ENCODE results near the gene RTKN. TPM values are rescaled to one million over a fixed set of nuclear protein-coding genes. Genes with fewer than 3 reads are reported as not detected.
"Not testable (repeated sequence)": the region's sequence is repeated elsewhere in the genome, so short reads cannot be mapped to it uniquely, and the experiment has no call there.

Gene RTKN
- total and polyA plus RNA-seq, 4 experiments from 2014 or later = 0.14 TPM; not detected in 3

DNA sequence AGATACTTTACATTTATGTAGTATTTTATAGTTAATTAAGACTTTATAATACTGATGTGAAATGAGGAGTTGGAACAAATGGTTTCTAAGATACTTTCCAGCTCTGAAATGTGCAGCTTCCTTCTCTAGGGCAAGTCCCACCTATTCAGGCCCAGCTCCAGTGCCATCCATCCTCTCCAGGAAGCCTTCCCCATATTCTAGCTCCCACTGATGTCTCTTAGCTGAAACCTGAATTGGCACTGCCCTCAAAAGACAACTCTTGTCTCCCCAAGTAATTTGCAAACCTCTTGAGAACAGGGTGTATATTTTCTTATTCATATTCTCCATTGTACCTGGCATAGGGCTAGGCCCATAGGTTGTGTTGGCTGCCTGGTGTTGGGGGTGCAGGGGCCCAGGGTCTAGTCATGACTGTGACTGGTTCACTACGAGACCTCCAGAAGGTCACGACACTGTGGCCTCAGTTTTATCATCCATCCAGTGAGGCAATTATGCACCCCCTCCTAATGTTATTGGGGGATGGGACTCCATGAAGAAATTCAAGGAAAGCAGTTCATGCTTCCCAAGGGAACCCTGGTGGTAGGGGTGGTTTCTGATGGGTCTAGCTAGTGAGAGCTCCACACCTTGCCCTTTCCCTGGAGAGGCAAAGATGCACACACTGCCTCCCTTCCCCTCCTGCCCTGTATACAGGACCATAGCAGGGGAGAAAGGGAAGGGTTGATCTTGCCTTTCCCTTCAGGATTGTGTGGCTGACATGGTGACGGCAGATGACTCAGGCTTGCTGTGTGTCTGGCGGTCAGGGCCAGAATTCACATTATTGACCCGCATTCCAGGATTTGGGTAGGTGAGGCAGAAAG, 17.4 kb downstream of the RTKN start:
- Histone ChIP-seq H3K4me1 (ENCODE audit: insufficient read depth, low read length) (peaks cover 11% of the 10 kb centered on the region), H3K4me3 (ENCODE audit: low read length in 2 of 2) (no peak overlapping the region), H3K36me3 (ENCODE audit: insufficient read depth, low read length) (no peaks in the 10 kb centered on the region), H3K9me3 (ENCODE audit: control insufficient read depth in 1 of 2, low read length in 2 of 2) (no peaks in the 10 kb centered on the region), H3K27ac (ENCODE audit: low read depth, low read length) (no peak overlapping the region), H3K27me3 (ENCODE audit: insufficient read depth, low read length) (no peaks in the 10 kb centered on the region)
- H3K9me3 Mint-ChIP-seq = peaks cover 0 to 1% (median 0%) of the 10 kb centered on the region in 8 donors
- H3K4me3 Mint-ChIP-seq = no peak overlapping the region
- H3K27ac Mint-ChIP-seq = peak overlapping the region in 4 of 7 donors; percentile 14 to 80 (median 62)
- ChIA-PET POLR2A (ENCODE audit: partially characterized antibody) (interaction anchor here (1.1 to 4.7 kb wide), 2 partner anchors 30 to 33 kb away, joined by 4 to 34 read pairs; partner anchors contain the start of gene INO80B), CTCF (ENCODE audit: partially characterized antibody) (interaction anchor here (0.6 to 1.1 kb wide), 3 partner anchors 15 to 165 kb away, joined by 3 read pairs; no protein-coding TSS in a partner anchor)
- peaks cover 9 to 16% of the 10 kb centered on the region in 2 donors for H3K36me3 Mint-ChIP-seq
- H3K27me3 Mint-ChIP-seq = no peaks in the 10 kb centered on the region
- H3K4me1 Mint-ChIP-seq = peaks cover 12 to 30% (median 21%) of the 10 kb centered on the region in 4 donors
- DNase-seq = no peak
- intact Hi-C loops (cut with micrococcal nuclease) = no loop called here

DNA sequence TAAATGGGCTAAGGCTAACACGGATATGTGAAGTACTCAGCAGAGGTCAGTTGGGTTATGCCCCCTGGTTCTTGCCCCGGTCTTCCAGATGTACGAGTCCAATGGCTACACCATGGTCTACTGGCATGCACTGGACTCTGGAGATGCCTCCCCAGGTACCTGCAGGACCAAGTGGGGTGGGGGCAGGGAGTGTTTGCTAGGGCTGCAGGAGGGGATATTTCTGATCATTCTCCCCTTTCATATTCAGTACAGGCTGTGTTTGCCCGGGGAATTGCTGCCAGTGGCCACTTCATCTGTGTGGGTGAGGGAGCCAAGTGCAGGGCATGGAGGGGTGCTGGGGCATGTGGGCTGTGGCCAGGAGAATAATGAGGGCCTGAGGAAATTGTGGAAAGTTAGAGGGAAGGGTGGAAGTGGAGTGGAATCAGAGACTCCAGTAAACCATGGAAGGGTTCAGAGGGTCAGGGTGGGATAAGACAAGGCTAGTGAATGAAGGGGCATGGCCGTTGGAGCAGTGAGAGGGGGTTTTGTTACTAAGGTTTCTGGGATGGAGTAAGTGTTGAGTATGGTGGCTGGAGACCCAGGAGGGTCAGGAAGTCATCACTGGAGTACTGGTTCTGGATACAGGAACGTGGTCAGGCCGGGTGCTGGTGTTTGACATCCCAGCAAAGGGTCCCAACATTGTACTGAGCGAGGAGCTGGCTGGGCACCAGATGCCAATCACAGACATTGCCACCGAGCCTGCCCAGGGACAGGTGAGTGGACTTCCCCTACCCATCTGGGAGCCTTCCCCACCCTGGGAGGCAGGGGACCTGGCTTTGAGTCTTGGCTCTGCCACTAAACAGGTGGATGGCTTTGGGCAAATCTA, 18.3 kb downstream of the RTKN start:
- Histone ChIP-seq H3K4me3 (ENCODE audit: low read length in 2 of 2) (no peak overlapping the region), H3K36me3 (ENCODE audit: insufficient read depth, low read length) (no peaks in the 10 kb centered on the region), H3K4me1 (ENCODE audit: insufficient read depth, low read length) (peaks cover 11% of the 10 kb centered on the region), H3K9me3 (ENCODE audit: control insufficient read depth in 1 of 2, low read length in 2 of 2) (no peaks in the 10 kb centered on the region), H3K27me3 (ENCODE audit: insufficient read depth, low read length) (no peaks in the 10 kb centered on the region), H3K27ac (ENCODE audit: low read depth, low read length) (no peak overlapping the region)
- ChIA-PET POLR2A (ENCODE audit: partially characterized antibody) (interaction anchor here (1.1 to 4.7 kb wide), 3 partner anchors 31 to 33 kb away, joined by 4 to 72 read pairs (median 34); partner anchors contain the start of genes INO80B and WBP1), CTCF (ENCODE audit: partially characterized antibody) (no interaction called here)
- DNase-seq = no peak
- Mint-ChIP-seq H3K9me3 (peaks cover 0 to 1% (median 0%) of the 10 kb centered on the region in 8 donors), H3K4me1 (peaks cover 12 to 30% (median 21%) of the 10 kb centered on the region in 4 donors), H3K4me3 (peak overlapping the region in 7 of 8 donors; percentile 12 to 100 (median 98)), H3K36me3 (peaks cover 9 to 16% of the 10 kb centered on the region in 2 donors), H3K27ac (peak overlapping the region; percentile 87 to 100 (median 92)), H3K27me3 (no peaks in the 10 kb centered on the region)
- intact Hi-C loops (cut with micrococcal nuclease) = no loop called here

DNA sequence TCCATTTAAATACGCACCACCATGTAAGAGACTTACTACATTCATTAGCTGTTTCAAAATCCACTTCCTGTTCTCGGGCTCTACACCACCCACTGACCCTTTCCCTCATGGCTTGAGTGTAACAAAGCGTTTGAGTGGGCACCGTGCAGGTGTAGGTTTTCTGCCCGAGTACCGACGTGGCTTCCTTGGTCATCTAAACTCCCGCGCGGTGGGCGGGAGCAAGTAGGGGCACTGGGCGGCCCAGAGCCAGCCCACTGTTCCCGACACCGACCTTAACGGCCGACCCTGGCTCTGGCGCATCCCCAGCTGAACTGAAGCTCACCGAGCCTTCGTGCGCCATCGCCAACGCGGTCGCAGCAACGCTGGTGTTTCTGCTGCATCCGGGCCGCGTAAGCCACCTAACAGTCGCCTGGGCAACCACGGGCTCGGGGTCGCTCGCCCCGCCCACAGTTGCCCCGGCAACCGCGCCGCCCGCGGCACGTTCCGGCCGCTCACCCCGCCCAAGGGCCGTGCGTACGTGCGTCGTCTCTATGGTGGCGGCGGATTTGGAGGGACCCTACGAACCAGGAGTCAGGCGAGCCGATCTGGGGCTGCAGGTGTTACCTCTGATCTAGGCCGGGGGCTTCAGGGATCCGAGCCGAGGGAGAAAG, 20.4 kb downstream of the RTKN start, which contains the start of the genes C2orf81 and WDR54:
Gene C2orf81, minus strand, starts transcription at position 399 of the 650 bp plus-strand sequence. Its CDS starts 59 bp downstream, at position 340.
Gene WDR54, plus strand, starts transcription at position 510 of the 650 bp plus-strand sequence. CDS start 424 bp downstream, outside the sequence.
- Histone ChIP-seq H3K9me3 (ENCODE audit: control insufficient read depth in 1 of 2, low read length in 2 of 2) (no peaks in the 10 kb centered on the region), H3K36me3 (ENCODE audit: insufficient read depth, low read length) (no peaks in the 10 kb centered on the region), H3K4me3 (ENCODE audit: low read length in 2 of 2) (peak within 1 kb of the TSS; percentile 76 to 88), H3K27ac (ENCODE audit: low read depth, low read length) (peak within 1 kb of the TSS; percentile 93), H3K4me1 (ENCODE audit: insufficient read depth, low read length) (peaks cover 11% of the 10 kb centered on the region), H3K27me3 (ENCODE audit: insufficient read depth, low read length) (no peaks in the 10 kb centered on the region)
- H3K4me1 Mint-ChIP-seq = peaks cover 12 to 30% (median 21%) of the 10 kb centered on the region in 4 donors
- CTCF ChIA-PET (ENCODE audit: partially characterized antibody) = interaction anchor here (0.7 to 2.2 kb wide), 5 partner anchors 32 to 111 kb away, joined by 3 to 6 read pairs (median 5); partner anchors contain the start of genes INO80B and PCGF1
- H3K27ac Mint-ChIP-seq = peak within 1 kb of the TSS; percentile 88 to 100 (median 99)
- peak within 1 kb of the TSS; percentile 96 to 100 (median 98) for H3K4me3 Mint-ChIP-seq
- no peaks in the 10 kb centered on the region for H3K9me3 Mint-ChIP-seq
- POLR2A ChIA-PET (ENCODE audit: partially characterized antibody) = interaction anchor here (0.8 to 4.7 kb wide), 14 partner anchors 11 to 494 kb away, joined by 3 to 72 read pairs (median 8); partner anchors contain the start of genes AUP1, CCDC142, DQX1 and HTRA2
- H3K27me3 Mint-ChIP-seq = no peaks in the 10 kb centered on the region
- peaks cover 9 to 13% of the 10 kb centered on the region in 2 donors for H3K36me3 Mint-ChIP-seq
- intact Hi-C loops (cut with micrococcal nuclease) = loop anchor here (1.0 kb wide), 6 partner anchors 29 to 684 kb away; partner anchors contain the start of genes AUP1, DGUOK, HTRA2 and TPRKB
- DNase-seq = peak; percentile 91 to 96 (median 95)

DNA sequence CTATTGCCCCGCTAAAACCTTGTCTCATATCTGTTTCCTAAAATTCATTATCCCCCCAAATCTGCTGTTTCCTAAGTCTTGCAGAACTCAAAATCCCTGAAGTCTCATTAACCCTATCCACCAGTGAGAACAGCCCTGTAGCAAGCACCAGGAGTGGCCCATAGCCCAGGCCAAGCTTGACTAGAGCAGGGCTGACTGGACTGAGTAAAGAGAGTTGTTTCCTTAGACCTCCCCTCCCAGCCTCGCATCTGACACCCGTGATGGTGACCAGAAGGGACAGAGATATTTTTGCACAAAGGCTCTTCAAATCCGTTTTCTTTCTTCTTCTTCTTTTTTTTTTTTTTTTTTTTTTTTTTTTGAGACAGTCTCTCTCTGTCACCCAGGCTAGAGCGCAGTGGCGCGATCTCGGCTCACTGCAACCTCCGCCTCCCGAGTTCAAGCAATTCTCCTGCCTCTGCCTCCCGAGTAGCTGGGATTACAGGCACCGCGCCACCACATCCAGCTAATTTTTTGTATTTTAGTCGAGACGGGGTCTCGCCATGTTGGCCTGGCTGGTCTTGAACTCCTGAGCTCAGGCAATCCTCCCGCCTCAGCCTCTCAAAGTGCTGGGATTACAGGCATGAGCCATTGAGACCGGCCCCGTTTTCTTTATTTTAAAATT, 21.2 kb downstream of the RTKN start:
- H3K9me3 ChIP-seq (ENCODE audit: control insufficient read depth in 1 of 2, low read length in 2 of 2); DNase-seq; H3K27me3 ChIP-seq (ENCODE audit: insufficient read depth, low read length); H3K27me3 Mint-ChIP-seq; H3K9me3 Mint-ChIP-seq; H3K36me3 ChIP-seq (ENCODE audit: insufficient read depth, low read length): not testable (repeated sequence)
- Histone ChIP-seq H3K27ac (ENCODE audit: low read depth, low read length) (peak overlapping the region; percentile 93), H3K4me1 (ENCODE audit: insufficient read depth, low read length) (peaks cover 13% of the 10 kb centered on the region), H3K4me3 (ENCODE audit: low read length in 2 of 2) (peak overlapping the region in 1 of 2 donors; percentile 88)
- ChIA-PET CTCF (ENCODE audit: partially characterized antibody) (interaction anchor here (0.7 to 2.2 kb wide), 5 partner anchors 33 to 111 kb away, joined by 3 to 6 read pairs (median 5); partner anchors contain the start of genes INO80B and PCGF1), POLR2A (ENCODE audit: partially characterized antibody) (interaction anchor here (0.8 to 4.7 kb wide), 12 partner anchors 12 to 171 kb away, joined by 4 to 72 read pairs (median 8); partner anchors contain the start of genes AUP1, CCDC142, DQX1 and HTRA2)
- Mint-ChIP-seq H3K4me1 (peaks cover 13 to 36% (median 22%) of the 10 kb centered on the region in 4 donors), H3K36me3 (peaks cover 6 to 11% of the 10 kb centered on the region in 2 donors), H3K27ac (peak overlapping the region; percentile 88 to 100 (median 99)), H3K4me3 (peak overlapping the region; percentile 96 to 100 (median 98))
- intact Hi-C loops (cut with micrococcal nuclease) = loop anchor here (1.0 kb wide), 6 partner anchors 28 to 683 kb away; partner anchors contain the start of genes AUP1, DGUOK, HTRA2 and TPRKB

- intact Hi-C loops (cut with micrococcal nuclease) = no loop called here
- H3K4me1 Mint-ChIP-seq = peaks cover 13 to 39% (median 22%) of the 10 kb centered on the region in 4 donors
- H3K4me3 Mint-ChIP-seq = peak overlapping the region; percentile 6 to 98 (median 52)
- no peak overlapping the region for H3K27ac ChIP-seq (ENCODE audit: low read depth, low read length)
- H3K36me3 ChIP-seq (ENCODE audit: insufficient read depth, low read length) = no peaks in the 10 kb centered on the region
- H3K4me1 ChIP-seq (ENCODE audit: insufficient read depth, low read length) = peaks cover 19% of the 10 kb centered on the region
- H3K4me3 ChIP-seq (ENCODE audit: low read length in 2 of 2) = no peak overlapping the region
- H3K27me3 Mint-ChIP-seq = no peaks in the 10 kb centered on the region
- POLR2A ChIA-PET (ENCODE audit: partially characterized antibody) = interaction anchor here (2.0 to 4.7 kb wide), 3 partner anchors 29 to 63 kb away, joined by 19 to 72 read pairs (median 34); partner anchors contain the start of genes CCDC142, INO80B, TTC31 and WBP1
- no peaks in the 10 kb centered on the region for H3K9me3 Mint-ChIP-seq
- no peaks in the 10 kb centered on the region for H3K27me3 ChIP-seq (ENCODE audit: insufficient read depth, low read length)
- H3K36me3 Mint-ChIP-seq = peaks cover 3 to 5% of the 10 kb centered on the region in 2 donors
- H3K9me3 ChIP-seq (ENCODE audit: control insufficient read depth in 1 of 2, low read length in 2 of 2) = no peaks in the 10 kb centered on the region
- DNase-seq = no peak
- CTCF ChIA-PET (ENCODE audit: partially characterized antibody) = interaction anchor here (1.5 to 2.2 kb wide), 2 partner anchors 35 to 112 kb away, joined by 5 read pairs; partner anchors contain the start of gene INO80B
- peak overlapping the region; percentile 70 to 100 (median 99) for H3K27ac Mint-ChIP-seq
Measured at GRCh38 chr2:74420006-74420405, 21.7 kb downstream of the RTKN start.

Data from CD4-positive, alpha-beta memory T cell (primary cell).